CD1c-positive myeloid dendritic cell (primary cell): ENCODE data around the gene ENAH.

Source experiments
- DNase-seq: peaks from one replicate; pipeline ENCODE4 v3.0.0-alpha.2; 2016; ENCODE audit errors: extremely low spot score

Gene ENAH

DNA sequence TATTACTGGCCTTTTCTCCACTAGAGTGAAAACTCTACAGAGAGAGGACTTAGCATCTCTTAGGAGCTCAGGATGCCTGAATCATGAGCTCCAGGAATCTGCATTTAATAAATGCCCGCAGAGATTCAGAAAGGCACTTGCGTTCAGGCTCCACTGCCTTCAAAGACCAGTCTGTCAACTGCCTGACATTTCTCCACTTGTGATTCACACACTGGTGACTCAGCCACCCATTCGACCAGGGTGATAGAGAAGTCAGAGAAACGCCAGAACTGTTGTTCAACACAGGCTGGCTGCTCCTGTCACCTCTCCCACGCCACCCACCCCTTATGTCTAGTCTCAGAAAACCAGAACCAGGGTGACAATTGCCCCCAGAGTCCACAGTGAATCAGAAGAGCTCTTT, 198.2 kb downstream of the ENAH start:
- DNase-seq: peak; percentile 96

DNA sequence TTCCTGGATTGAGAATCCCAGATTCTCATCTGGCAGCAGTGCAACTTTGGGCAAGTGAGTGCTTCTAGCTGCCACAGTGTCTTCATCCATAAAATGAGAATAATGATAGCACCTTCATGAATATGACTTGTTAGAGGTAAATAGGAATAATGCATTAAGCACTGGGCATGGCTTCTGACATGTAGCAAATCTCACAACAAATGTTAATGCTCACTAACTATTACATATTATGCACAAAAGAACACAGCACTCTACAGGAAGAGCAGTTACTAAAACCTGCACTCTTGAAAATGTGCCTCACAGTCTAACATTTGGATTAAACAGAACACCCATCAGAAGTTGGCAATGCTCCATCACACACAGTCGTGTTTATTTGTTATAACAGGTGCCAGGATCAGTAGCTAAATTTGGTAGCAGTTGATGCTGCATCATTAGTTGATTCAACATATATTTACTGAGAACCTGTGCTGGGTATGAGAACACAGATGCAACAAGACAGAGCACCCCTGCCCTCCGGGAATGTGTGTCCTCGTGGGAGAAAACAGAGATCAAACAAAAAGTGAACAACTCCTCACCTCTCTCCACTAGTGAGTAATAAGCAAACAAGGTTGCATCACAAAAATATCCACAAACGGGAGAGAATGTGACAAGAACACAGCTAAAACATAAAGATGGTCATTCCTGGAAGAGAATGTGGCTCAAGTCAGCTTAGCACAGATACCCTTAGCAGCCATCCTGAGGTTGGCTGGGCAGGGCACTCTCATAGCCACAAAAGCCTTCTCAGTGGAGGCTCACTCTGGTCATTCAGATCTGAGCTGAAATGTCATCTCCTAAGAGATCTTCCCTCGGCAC, 198.9 kb downstream of the ENAH start:
- peak; percentile 42 for DNase-seq

- no peak for DNase-seq
Observed at GRCh38 chr1:225451840-225452515, 200.9 kb downstream of the ENAH start.

- DNase-seq: no peak
Observed at GRCh38 chr1:225451340-225451739, 201.6 kb downstream of the ENAH start.

- peak; percentile 71 for DNase-seq
Observed at GRCh38 chr1:225450491-225451191, 202.3 kb downstream of the ENAH start.

DNA sequence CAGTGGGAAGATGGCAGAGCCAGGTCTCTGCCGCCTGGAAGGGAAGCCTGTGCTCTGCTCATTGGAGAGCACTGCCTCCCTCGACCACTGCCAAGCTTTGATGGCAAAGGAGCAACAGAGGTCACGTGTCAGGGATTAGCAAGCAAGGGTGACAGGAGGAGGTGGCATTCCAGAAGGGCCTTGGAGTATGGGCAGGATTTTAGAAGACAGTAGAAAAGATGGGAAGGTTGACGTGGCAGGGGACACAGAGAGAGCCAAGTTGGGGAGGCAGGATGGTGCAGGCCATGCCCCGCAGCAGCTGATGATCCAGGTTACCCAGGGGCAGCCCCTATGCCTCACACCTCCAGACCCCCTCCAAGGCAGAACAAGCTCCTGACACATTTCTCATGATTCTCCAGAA, 203.1 kb downstream of the ENAH start:
- no peak for DNase-seq

- no peak for DNase-seq
Observed at GRCh38 chr1:225449261-225449660, 203.7 kb downstream of the ENAH start.

DNA sequence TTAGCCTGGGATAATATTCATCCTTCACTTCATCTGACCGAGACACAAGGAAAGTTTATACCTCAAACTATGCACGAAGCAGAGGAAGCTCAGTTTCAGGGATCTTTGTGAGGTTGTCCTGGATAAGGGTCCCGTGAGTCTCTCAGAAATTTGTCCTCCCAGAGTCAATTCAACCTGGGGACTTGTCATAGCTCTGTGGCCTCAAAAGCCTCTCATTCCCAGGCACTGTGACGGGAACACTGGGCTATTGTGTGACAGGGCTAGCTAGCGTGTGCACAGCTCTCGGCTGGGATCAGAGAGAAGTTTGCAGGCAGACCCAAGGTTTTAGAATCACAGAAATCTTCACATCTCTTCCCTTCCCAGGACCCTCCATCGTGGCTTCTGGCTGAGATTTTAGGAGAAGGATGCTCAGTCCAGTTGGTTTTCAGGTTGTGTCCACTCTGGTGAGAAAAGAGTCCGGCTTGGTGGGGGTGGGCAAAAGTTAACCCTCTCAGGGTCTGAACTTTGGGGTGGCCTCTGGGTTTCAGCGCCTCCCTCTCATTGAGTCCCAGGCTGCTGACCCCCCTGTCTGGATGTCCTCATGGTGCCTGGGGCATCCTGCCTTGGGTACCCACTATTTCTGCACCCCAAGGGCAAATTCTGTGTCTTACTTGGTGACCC, 204.6 kb downstream of the ENAH start:
- DNase-seq: no peak

GRCh38 chr1:225447650-225448089, 205.3 kb downstream of the ENAH start:
- DNase-seq: peak; percentile 30

GRCh38 chr1:225446981-225447615, 205.8 kb downstream of the ENAH start:
- no peak for DNase-seq

DNA sequence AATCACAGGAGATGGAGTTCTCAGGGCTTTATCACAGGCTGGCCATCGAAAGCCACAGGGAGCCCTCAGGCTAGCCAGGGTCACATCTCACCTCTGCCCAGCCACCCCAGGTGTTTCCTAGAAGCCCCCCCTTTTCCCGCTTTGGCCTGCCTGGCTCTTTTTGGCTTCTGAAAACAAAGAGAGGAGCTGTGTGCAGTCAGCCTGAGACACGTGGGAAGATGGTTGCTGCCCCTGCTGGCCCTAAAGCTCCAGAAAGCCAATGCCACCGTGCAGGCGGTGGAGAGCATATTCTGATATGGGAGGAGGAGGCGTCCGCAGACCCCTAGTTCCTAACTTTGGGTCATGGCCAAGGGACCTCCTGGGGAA, 206.3 kb downstream of the ENAH start:
- no peak for DNase-seq

- DNase-seq: no peak
Observed at GRCh38 chr1:225445639-225446594, 207.0 kb downstream of the ENAH start.

DNA sequence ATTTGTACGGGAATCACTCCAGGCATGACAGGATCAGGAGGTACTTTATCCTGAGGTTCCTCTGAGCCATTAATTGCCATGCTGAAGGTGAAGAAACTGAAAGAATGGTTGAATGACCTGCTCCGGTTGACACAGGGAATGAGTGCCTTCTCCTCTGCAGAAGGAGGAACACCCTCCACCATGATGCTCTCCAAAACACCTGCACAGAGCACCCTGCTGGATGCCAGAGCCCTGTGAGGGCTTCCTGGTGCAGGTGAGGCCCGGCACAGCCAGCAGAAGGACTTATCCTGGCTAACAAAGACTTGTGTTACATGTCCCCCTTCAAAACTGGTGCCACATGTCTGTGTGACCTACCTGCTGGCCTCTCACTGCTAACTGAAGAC, 210.8 kb downstream of the ENAH start:
- no peak for DNase-seq

DNA sequence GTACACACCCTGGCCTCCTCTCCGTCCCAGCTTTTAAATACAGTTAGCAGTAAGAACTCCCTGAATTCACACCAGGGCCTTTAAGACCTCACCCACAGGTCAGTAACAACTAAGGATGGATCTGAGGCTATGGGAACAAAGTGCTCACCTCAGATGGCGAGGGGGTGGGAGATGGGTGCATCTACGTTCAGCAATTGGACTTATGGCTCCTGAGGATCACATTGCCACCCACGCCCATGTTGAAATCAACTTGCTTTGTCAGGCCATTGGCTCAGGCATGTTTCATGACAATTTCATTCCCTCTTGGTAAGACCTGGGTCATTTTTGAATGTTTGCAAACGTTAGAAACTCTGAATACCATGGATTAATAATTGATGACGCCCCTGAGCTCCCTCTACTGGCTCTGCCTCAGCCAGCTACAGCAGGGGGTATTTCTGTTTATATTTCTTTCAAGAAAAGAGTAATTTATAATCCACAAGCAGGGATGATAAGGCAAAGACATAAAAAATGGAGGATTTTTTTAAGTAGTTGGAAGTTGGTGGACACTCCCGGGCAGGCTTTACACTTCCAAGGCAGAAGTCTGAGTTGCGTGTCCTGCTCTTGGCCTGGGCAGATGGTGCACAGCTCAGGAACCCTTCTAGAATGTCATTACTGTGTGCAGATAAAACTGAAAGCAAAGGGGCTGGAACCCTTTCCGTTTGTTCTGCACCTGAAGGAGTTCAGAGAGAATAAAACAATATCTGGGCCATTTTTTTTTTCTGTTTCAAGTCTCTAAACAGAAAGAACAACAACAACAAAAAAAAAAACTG, 211.4 kb downstream of the ENAH start:
- no peak for DNase-seq

DNA sequence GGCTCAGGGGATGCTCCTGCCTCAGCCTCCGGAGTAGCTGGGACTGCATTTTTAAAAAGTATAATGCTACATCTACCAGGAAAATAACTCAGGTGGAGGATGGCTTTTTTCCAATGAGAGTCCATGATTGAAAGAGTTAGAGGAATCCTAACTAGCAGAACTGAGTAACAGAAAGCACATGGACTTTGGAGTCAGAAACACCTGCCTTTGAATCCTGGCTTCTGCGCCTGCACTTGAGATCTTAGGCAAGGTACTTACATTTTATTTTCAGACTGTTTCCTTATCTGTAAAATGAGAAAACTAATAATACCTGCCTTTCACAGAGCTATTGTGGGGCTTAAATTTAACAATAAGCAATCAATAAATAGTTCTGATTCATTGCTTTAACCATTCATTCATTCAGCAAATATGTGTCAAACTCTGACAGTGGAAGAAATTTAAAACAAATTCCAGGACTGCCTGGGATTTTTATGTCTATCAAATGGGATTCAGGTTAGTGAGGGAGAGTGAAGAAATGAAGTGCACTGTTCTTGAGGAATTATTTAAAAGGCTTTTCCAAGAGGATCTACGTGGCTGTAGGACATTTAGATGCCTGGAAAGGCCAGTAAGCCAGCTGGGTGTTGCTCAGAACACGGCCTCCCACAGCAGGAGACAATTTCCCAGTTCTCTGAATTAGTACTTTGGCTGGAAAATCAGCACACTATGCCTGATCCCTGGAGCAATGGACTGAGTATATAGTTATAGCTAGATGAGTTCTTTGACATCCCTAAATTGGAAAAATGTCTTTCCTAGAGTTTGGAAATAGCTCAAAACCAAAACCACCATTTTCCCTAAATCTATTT, 212.3 kb downstream of the ENAH start:
- no peak for DNase-seq

DNA sequence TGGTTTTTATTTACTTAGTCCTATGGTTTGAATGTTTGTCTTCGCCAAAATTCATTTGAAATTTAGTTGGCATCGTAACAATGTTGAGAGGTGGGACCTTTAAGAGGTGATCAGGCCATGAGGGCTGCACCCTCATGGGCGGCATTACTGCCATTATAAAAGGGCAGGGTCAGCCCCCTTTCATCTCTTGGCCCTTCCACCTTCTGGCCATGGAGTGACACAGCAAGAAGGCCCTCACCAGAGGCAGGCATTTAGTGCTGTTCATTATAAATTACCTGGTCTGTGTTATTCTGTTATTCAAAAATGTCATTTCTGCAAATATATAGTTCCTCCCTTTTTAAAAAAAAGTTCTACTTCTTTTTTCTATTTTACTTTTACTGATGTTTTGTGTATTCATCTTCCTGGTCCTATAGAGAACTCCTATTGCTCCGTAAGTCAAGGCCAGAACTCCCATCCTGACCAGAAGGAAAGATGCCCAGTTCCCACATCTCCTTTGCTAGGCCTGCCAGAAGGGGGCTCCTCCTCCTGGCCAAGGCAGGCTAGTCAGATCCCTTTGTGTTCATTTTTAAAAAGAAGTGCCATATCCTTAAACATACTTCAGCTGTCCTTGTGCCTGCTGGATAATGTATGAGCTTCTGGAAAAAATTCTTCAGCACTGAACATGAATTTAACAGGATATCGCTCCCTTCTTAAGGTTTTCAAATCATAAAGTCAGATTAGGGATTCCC, 215.0 kb downstream of the ENAH start:
- peak; percentile 39 for DNase-seq
